BJ (cell line): ENCODE data around the gene ACVR1B. TPM values are rescaled to one million over a fixed set of nuclear protein-coding genes. Genes with fewer than 3 reads are reported as not detected.

Source experiments
- CTCF ChIA-PET: fragments of 350-600 bp; formaldehyde crosslinking; extraction: SDS; loops from one replicate; lab custom pipeline; 2021; ENCODE audit warnings: antibody characterized with exemption, inconsistent platforms; lab: Yijun Ruan, JAX
- POLR2A ChIA-PET: fragments of 300-600 bp; sonication (Branson Sonifier 250); formaldehyde crosslinking; extraction: SDS; loops from one replicate; lab custom pipeline; 2021; ENCODE audit warnings: antibody characterized with exemption; lab: Charles Lee
- DNase-seq: peaks from one replicate; pipeline ENCODE4 v3.0.0-alpha.2; 2011; ENCODE audit warnings: low read depth
- H3K27me3 ChIP-seq: 2 replicates; pipeline ENCODE4 v1.6.0; 2011; ENCODE audit warnings: low read length; ENCODE audit not compliant: control insufficient read depth, insufficient read depth
- H3K36me3 ChIP-seq: 2 replicates; pipeline ENCODE4 v1.5.1; 2011; ENCODE audit warnings: low read length; ENCODE audit not compliant: control insufficient read depth, insufficient read depth
- H3K4me3 ChIP-seq: 2 replicates; pipeline ENCODE4 v1.5.1; 2011; ENCODE audit warnings: low read depth, mild to moderate bottlenecking, control low read depth, low read length
- CTCF ChIP-seq: IDR thresholded peaks from 2 replicates; pipeline ENCODE4 v1.5.1; 2011; ENCODE audit warnings: low read depth, mild to moderate bottlenecking, control low read depth, inconsistent platforms, low read length, moderate library complexity; ENCODE audit not compliant: insufficient read depth
- polyA plus RNA-seq: library from polyadenylated mRNA; depleted of rRNA; stranded (reverse); fragments of >200 nt; gene quantifications from 2 replicates; pipeline ENCODE4 v1.2.3, GENCODE V29; 2011

Gene ACVR1B
- polyA plus RNA-seq, 1 experiment: 12.9 TPM

DNA sequence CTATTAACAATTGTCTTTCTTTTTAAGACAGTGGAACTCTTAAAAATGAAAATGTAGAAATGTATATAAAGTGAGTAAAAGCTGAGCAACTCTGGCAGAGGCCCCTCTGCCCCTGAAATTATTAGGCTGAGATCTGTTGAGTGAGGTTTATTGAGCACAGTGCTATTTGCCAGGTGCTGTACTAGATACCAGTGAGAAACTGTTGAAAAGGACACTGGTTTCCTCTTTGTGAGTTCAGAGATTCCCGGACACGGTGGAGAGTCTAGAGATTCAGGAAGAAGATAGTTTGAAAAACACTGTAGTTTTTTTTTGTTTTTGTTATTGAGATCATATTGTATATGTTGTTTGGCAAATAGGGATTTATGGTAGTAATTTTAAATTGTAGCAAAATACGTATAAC lies 11.2 kb downstream of the ACVR1B start:
- TF ChIP-seq CTCF: no peak
- no peak overlapping the region for H3K4me3 ChIP-seq
- CTCF ChIA-PET: interaction anchor here (0.7 to 2.5 kb wide), 7 partner anchors 8 to 63 kb away, joined by 3 to 10 read pairs (median 4); no protein-coding TSS in a partner anchor
- DNase-seq: no peak
- POLR2A ChIA-PET: no interaction called here
- H3K36me3 ChIP-seq: peaks cover 3% of the 10 kb centered on the region; the same call in 1 of the 2 replicates
- no peaks in the 10 kb centered on the region for H3K27me3 ChIP-seq

GRCh38 chr12:51963477-51963876 lies 12.0 kb downstream of the ACVR1B start:
- H3K27me3 ChIP-seq: no peaks in the 10 kb centered on the region
- DNase-seq: no peak
- H3K36me3 ChIP-seq: peaks cover 3% of the 10 kb centered on the region; the same call in 1 of the 2 replicates
- H3K4me3 ChIP-seq: no peak overlapping the region
- TF ChIP-seq CTCF: no peak
- CTCF ChIA-PET: interaction anchor here (1.5 kb wide), 1 partner anchor 41 kb away, joined by 3 read pairs; no protein-coding TSS in a partner anchor
- POLR2A ChIA-PET: no interaction called here

DNA sequence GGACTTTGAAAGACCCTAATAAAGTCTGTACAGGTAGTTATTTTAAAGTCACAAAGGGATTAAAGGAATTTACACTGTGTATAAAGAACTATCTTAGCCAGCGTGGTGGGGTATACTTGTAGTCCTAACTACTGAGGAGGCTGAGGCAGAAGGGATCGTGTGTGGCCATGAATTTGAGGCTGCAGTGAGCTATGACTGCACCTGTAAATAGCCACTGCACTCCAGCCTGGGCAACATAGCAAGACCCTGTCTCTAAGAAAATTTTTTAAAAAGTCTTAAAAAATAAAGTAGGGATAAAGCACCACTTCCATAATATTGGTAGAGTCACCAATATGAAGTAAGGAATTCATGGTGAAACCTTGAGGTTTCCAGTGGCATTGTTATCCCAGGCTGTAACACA lies 18.1 kb downstream of the ACVR1B start:
- Histone ChIP-seq H3K36me3 (no peaks in the 10 kb centered on the region), H3K4me3 (no peak overlapping the region), H3K27me3 (no peaks in the 10 kb centered on the region)
- ChIA-PET CTCF (interaction anchor here (1.0 to 2.0 kb wide), 4 partner anchors 8 to 75 kb away, joined by 3 to 9 read pairs (median 4); no protein-coding TSS in a partner anchor), POLR2A (no interaction called here)
- no peak for TF ChIP-seq CTCF
- no peak for DNase-seq

GRCh38 chr12:51970904-51971646 lies 19.6 kb downstream of the ACVR1B start:
- DNase-seq: no peak
- H3K27me3 ChIP-seq: no peaks in the 10 kb centered on the region
- peaks cover 3% of the 10 kb centered on the region; the same call in 1 of the 2 replicates for H3K36me3 ChIP-seq
- POLR2A ChIA-PET: no interaction called here
- TF ChIP-seq CTCF: peak; percentile 56
- CTCF ChIA-PET: interaction anchor here (0.6 to 2.0 kb wide), 10 partner anchors 9 to 1043 kb away, joined by 3 to 9 read pairs (median 4); no protein-coding TSS in a partner anchor
- no peak overlapping the region for H3K4me3 ChIP-seq

GRCh38 chr12:51971679-51972421 lies 20.4 kb downstream of the ACVR1B start:
- DNase-seq: no peak
- Histone ChIP-seq H3K4me3 (no peak overlapping the region), H3K36me3 (peaks cover 6% of the 10 kb centered on the region; the same call in 1 of the 2 replicates), H3K27me3 (no peaks in the 10 kb centered on the region)
- no peak for TF ChIP-seq CTCF
- CTCF ChIA-PET: interaction anchor here (1.1 to 2.0 kb wide), 4 partner anchors 20 to 77 kb away, joined by 4 to 5 read pairs (median 4); no protein-coding TSS in a partner anchor
- POLR2A ChIA-PET: no interaction called here
